ENCODE data around the gene CRIM1. TPM values are rescaled to one million over a fixed set of nuclear protein-coding genes. Genes with fewer than 3 reads are reported as not detected.

Gene CRIM1
- total RNA-seq, 2 donors from 2014 or later: 26.7 to 26.9 TPM

- H3K4me1 ChIP-seq (ENCODE audit: control insufficient read depth, insufficient read depth, low read length): peaks cover 16% of the 10 kb centered on the region
- H3K9ac ChIP-seq (ENCODE audit: extremely low read depth, low read length, poor library complexity, severe bottlenecking): no peak overlapping the region
- peaks cover 4% of the 10 kb centered on the region for H3K36me3 ChIP-seq (ENCODE audit: control insufficient read depth, insufficient read depth, low read length)
- WGBS, 2 experiments (ENCODE audit: insufficient coverage in 1 of 2, insufficient read length in 1 of 2): 91 to 93% methylated on average over 4 of the region's 4 CpGs
- no peak for TF ChIP-seq CTCF (conservative IDR thresholded peaks at IDR 0.05)
- H3K27me3 ChIP-seq (ENCODE audit: control insufficient read depth, insufficient read depth, low read length, poor library complexity, severe bottlenecking): no peaks in the 10 kb centered on the region
- Mint-ChIP-seq H3K36me3 (ENCODE audit: low read depth) (peaks cover 5% of the 10 kb centered on the region), H3K4me1 (peaks cover 75% of the 10 kb centered on the region), H3K27ac (peak overlapping the region; percentile 56), H3K4me3 (no peak overlapping the region), H3K27me3 (ENCODE audit: insufficient read depth) (no peaks in the 10 kb centered on the region), H3K9me3 (no peaks in the 10 kb centered on the region)
- no peak overlapping the region for H3K27ac ChIP-seq (ENCODE audit: low read depth, low read length)
- no peaks in the 10 kb centered on the region for H3K9me3 ChIP-seq (ENCODE audit: control insufficient read depth, low read length)
- no peak for DNase-seq
- no peak overlapping the region for H3K4me3 ChIP-seq (ENCODE audit: low read length)
Observed at GRCh38 chr2:36383726-36384125, 28.1 kb downstream of the CRIM1 start.

GRCh38 chr2:36384454-36384853, 28.9 kb downstream of the CRIM1 start:
- Mint-ChIP-seq H3K4me3 (no peak overlapping the region), H3K9me3 (no peaks in the 10 kb centered on the region), H3K4me1 (peaks cover 80% of the 10 kb centered on the region), H3K27ac (no peak overlapping the region), H3K36me3 (ENCODE audit: low read depth) (peaks cover under 1% of the 10 kb centered on the region), H3K27me3 (ENCODE audit: insufficient read depth) (no peaks in the 10 kb centered on the region)
- H3K27ac ChIP-seq (ENCODE audit: low read depth, low read length): no peak overlapping the region
- H3K27me3 ChIP-seq (ENCODE audit: control insufficient read depth, insufficient read depth, low read length, poor library complexity, severe bottlenecking): no peaks in the 10 kb centered on the region
- no peak for DNase-seq
- peaks cover 3% of the 10 kb centered on the region for H3K36me3 ChIP-seq (ENCODE audit: control insufficient read depth, insufficient read depth, low read length)
- H3K4me3 ChIP-seq (ENCODE audit: low read length): no peak overlapping the region
- 86% methylated on average over 1 to 2 of the region's 2 CpGs for WGBS, 2 experiments (ENCODE audit: insufficient coverage in 1 of 2, insufficient read length in 1 of 2)
- no peaks in the 10 kb centered on the region for H3K9me3 ChIP-seq (ENCODE audit: control insufficient read depth, low read length)
- H3K9ac ChIP-seq (ENCODE audit: extremely low read depth, low read length, poor library complexity, severe bottlenecking): no peak overlapping the region
- H3K4me1 ChIP-seq (ENCODE audit: control insufficient read depth, insufficient read depth, low read length): peaks cover 16% of the 10 kb centered on the region
- no peak for TF ChIP-seq CTCF (conservative IDR thresholded peaks at IDR 0.05)

- Histone ChIP-seq H3K9me3 (ENCODE audit: control insufficient read depth, low read length) (no peaks in the 10 kb centered on the region), H3K27me3 (ENCODE audit: control insufficient read depth, insufficient read depth, low read length, poor library complexity, severe bottlenecking) (no peaks in the 10 kb centered on the region), H3K27ac (ENCODE audit: low read depth, low read length) (no peak overlapping the region), H3K4me1 (ENCODE audit: control insufficient read depth, insufficient read depth, low read length) (peaks cover 15% of the 10 kb centered on the region), H3K36me3 (ENCODE audit: control insufficient read depth, insufficient read depth, low read length) (peaks cover 7% of the 10 kb centered on the region), H3K9ac (ENCODE audit: extremely low read depth, low read length, poor library complexity, severe bottlenecking) (no peak overlapping the region), H3K4me3 (ENCODE audit: low read length) (no peak overlapping the region)
- TF ChIP-seq CTCF (conservative IDR thresholded peaks at IDR 0.05): no peak
- no peak for DNase-seq
- Mint-ChIP-seq H3K27me3 (ENCODE audit: insufficient read depth) (no peaks in the 10 kb centered on the region), H3K4me1 (peaks cover 72% of the 10 kb centered on the region), H3K36me3 (ENCODE audit: low read depth) (peaks cover 5% of the 10 kb centered on the region), H3K4me3 (no peak overlapping the region), H3K27ac (peak overlapping the region; percentile 68), H3K9me3 (no peaks in the 10 kb centered on the region)
- WGBS, 2 experiments (ENCODE audit: insufficient coverage in 1 of 2, insufficient read length in 1 of 2): 87% methylated on average over 3 of the region's 3 CpGs; no CpG with 5 or more reads in 1 of the 2 experiments
Observed at GRCh38 chr2:36385603-36386002, 30.0 kb downstream of the CRIM1 start.

All from endodermal cell (in vitro differentiated cells).